ENCODE results near the gene PTCD2. TPM values are rescaled to one million over a fixed set of nuclear protein-coding genes. Genes with fewer than 3 reads are reported as not detected.
"Not testable (repeated sequence)": the region's sequence is repeated elsewhere in the genome, so short reads cannot be mapped to it uniquely, and the experiment has no call there.

PTCD2 gene
- total and polyA plus RNA-seq, 2 donors from 2014 or later = 7.2 to 9.8 TPM

DNA sequence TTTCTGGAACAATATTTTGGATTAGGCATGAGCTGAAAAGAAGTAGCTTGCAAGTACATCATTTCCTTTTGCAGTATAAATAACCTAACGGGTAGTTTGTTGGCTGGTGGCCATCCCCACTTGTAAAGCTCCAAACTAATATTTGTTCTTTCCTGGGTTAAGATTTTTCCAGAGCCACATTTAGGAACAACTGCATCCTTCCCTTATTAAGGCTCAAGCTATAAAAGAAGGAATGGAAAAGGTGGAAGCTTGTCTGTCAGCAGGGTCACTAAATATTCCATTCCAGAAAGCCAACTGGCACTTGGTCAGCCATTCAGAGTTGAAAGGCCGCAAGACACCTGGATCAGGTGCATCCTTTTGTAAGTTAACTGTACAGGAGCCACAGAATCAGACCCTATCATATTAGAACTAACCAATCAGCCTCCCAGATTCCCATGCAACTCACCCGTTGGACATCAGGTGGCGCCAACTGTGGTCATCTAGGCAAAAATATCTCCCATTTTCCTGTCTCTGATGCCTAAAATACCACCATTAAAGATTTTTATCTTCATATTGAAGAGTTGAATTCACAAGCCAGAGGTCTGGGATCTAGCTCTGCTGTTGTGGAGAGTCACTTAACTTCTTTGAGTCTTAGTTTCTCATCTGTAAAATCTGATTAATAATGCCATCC is 82.9 kb downstream of the PTCD2 start:
- H3K4me1 ChIP-seq (ENCODE audit: control insufficient read depth in 2 of 3, insufficient read depth in 2 of 3, low read depth in 1 of 3, low read length in 3 of 3) = peaks cover 0 to 3% (median 0%) of the 10 kb centered on the region in 3 donors
- H3K27ac ChIP-seq (ENCODE audit: low read depth in 2 of 2, low read length in 2 of 2) = peak overlapping the region in 1 of 2 donors; percentile 18
- H3K4me3 ChIP-seq (ENCODE audit: low read length in 3 of 3) = no peak overlapping the region
- no peak for FAIRE-seq
- TF ChIP-seq, protein P1, sequence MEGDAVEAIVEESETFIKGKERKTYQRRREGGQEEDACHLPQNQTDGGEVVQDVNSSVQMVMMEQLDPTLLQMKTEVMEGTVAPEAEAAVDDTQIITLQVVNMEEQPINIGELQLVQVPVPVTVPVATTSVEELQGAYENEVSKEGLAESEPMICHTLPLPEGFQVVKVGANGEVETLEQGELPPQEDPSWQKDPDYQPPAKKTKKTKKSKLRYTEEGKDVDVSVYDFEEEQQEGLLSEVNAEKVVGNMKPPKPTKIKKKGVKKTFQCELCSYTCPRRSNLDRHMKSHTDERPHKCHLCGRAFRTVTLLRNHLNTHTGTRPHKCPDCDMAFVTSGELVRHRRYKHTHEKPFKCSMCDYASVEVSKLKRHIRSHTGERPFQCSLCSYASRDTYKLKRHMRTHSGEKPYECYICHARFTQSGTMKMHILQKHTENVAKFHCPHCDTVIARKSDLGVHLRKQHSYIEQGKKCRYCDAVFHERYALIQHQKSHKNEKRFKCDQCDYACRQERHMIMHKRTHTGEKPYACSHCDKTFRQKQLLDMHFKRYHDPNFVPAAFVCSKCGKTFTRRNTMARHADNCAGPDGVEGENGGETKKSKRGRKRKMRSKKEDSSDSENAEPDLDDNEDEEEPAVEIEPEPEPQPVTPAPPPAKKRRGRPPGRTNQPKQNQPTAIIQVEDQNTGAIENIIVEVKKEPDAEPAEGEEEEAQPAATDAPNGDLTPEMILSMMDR (IDR thresholded peaks at IDR 0.05; ENCODE audit: borderline replicate concordance, extremely low read depth, insufficient read depth) = peak; percentile 39
- no peaks in the 10 kb centered on the region for H3K27me3 ChIP-seq (ENCODE audit: control insufficient read depth, insufficient read depth, low read length)
- H3K9ac ChIP-seq (ENCODE audit: low read length in 3 of 3) = no peak overlapping the region
- peaks cover 0 to 11% (median 0%) of the 10 kb centered on the region in 3 donors for H3K9me3 ChIP-seq (ENCODE audit: control insufficient read depth in 2 of 3, insufficient read depth in 1 of 3, low read length in 3 of 3)
- intact Hi-C loops (cut with DNase I) = no loop called here
- no peaks in the 10 kb centered on the region for H3K36me3 ChIP-seq (ENCODE audit: control insufficient read depth in 2 of 3, insufficient read depth in 3 of 3, low read length in 3 of 3)
- DNase-seq = no peak

DNA sequence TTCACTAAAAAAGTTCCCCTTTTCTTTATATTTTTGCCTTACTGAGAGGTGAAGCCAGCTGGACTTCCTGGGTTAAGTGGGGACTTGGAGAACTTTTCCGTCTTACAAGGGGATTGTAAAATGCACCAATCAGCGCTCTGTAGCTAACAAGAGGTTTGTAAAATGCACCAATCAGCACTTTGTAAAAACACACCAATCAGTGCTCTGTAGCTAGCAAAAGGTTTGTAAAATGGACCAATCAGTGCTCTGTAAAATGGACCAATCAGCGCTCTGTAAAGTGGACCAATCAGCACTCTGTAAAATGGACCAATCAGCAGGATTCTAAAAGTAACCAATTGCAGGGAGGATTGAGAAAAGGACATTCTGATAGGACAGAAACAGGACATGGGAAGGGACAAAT is 84.6 kb downstream of the PTCD2 start:
- intact Hi-C loops (cut with DNase I); H3K9ac ChIP-seq (ENCODE audit: low read length in 3 of 3); H3K36me3 ChIP-seq (ENCODE audit: control insufficient read depth in 2 of 3, insufficient read depth in 3 of 3, low read length in 3 of 3); DNase-seq; H3K4me1 ChIP-seq (ENCODE audit: control insufficient read depth in 2 of 3, insufficient read depth in 2 of 3, low read depth in 1 of 3, low read length in 3 of 3); H3K27me3 ChIP-seq (ENCODE audit: control insufficient read depth, insufficient read depth, low read length); H3K4me3 ChIP-seq (ENCODE audit: low read length in 3 of 3); H3K27ac ChIP-seq (ENCODE audit: low read depth in 2 of 2, low read length in 2 of 2); FAIRE-seq: not testable (repeated sequence)
- H3K9me3 ChIP-seq (ENCODE audit: control insufficient read depth in 2 of 3, insufficient read depth in 1 of 3, low read length in 3 of 3) = peaks cover 0 to 11% (median 0%) of the 10 kb centered on the region in 3 donors

DNA sequence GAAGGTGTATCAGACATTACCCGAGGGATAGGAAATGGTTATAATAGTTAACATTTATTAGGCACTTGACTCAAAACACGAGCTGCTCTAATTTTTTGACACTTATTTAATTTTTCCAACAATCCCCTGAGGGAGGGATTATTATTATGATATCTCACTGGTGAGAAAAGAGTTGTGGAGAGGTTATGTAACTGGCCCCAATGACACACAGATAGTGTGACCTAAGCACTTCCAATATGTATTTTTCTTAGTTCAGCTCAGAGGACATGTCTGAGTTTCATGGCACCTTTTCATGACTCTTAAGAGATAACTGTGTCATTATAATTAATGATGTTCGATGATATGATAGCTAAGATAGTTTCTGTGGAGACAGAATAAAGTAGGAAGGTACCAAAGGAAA is 86.9 kb downstream of the PTCD2 start:
- Histone ChIP-seq H3K4me1 (ENCODE audit: control insufficient read depth in 2 of 3, insufficient read depth in 2 of 3, low read depth in 1 of 3, low read length in 3 of 3) (peaks cover 0 to 3% (median 0%) of the 10 kb centered on the region in 3 donors), H3K36me3 (ENCODE audit: control insufficient read depth in 2 of 3, insufficient read depth in 3 of 3, low read length in 3 of 3) (no peaks in the 10 kb centered on the region), H3K27ac (ENCODE audit: low read depth in 2 of 2, low read length in 2 of 2) (no peak overlapping the region), H3K27me3 (ENCODE audit: control insufficient read depth, insufficient read depth, low read length) (no peaks in the 10 kb centered on the region), H3K9ac (ENCODE audit: low read length in 3 of 3) (no peak overlapping the region), H3K4me3 (ENCODE audit: low read length in 3 of 3) (no peak overlapping the region), H3K9me3 (ENCODE audit: control insufficient read depth in 2 of 3, insufficient read depth in 1 of 3, low read length in 3 of 3) (no peaks in the 10 kb centered on the region)
- no peak for FAIRE-seq
- no peak for DNase-seq
- TF ChIP-seq, protein P1 (IDR thresholded peaks at IDR 0.05; ENCODE audit: borderline replicate concordance, extremely low read depth, insufficient read depth) = no peak
- intact Hi-C loops (cut with DNase I) = no loop called here

DNA sequence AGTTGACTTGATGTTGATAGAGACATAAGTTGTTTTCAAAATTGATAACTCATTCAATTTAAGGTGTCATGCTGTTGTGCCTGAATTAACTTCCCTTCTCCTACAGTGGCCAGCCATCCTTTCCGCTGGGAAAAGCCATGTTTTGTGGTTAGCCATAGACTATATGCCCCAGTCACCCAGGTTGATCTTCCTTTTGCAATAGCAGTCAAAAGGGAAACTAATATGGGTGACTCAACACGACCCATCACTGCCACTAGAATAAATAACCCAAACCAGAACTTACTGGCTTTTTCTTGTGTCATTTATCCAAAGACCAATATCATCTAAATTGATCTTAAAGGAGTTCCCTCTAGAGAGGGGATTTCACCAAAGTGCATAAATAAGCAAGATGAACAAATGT is 87.4 kb downstream of the PTCD2 start:
- TF ChIP-seq, protein P1 (IDR thresholded peaks at IDR 0.05; ENCODE audit: borderline replicate concordance, extremely low read depth, insufficient read depth) = no peak
- no peak overlapping the region for H3K27ac ChIP-seq (ENCODE audit: low read depth in 2 of 2, low read length in 2 of 2)

More for the DNA sequence above, 87.4 kb downstream of the PTCD2 start:
- Histone ChIP-seq H3K4me3 (ENCODE audit: low read length in 3 of 3) (no peak overlapping the region), H3K9me3 (ENCODE audit: control insufficient read depth in 2 of 3, insufficient read depth in 1 of 3, low read length in 3 of 3) (no peaks in the 10 kb centered on the region), H3K4me1 (ENCODE audit: control insufficient read depth in 2 of 3, insufficient read depth in 2 of 3, low read depth in 1 of 3, low read length in 3 of 3) (peaks cover 0 to 3% (median 0%) of the 10 kb centered on the region in 3 donors), H3K27me3 (ENCODE audit: control insufficient read depth, insufficient read depth, low read length) (no peaks in the 10 kb centered on the region), H3K9ac (ENCODE audit: low read length in 3 of 3) (no peak overlapping the region), H3K36me3 (ENCODE audit: control insufficient read depth in 2 of 3, insufficient read depth in 3 of 3, low read length in 3 of 3) (no peaks in the 10 kb centered on the region)
- intact Hi-C loops (cut with DNase I) = no loop called here
- DNase-seq (no peak), FAIRE-seq (no peak)
